Measurements from ENCODE around the gene TDRD9. TPM values are rescaled to one million over a fixed set of nuclear protein-coding genes. Genes with fewer than 3 reads are reported as not detected.

TDRD9 gene
- total and polyA plus RNA-seq, 8 donors = 0.67 to 28.6 (median 2.5) TPM

GRCh38 chr14:103927566-103927965 lies 690 bp upstream of the TDRD9 start:
- Histone ChIP-seq H3K4me3 (no peak overlapping the region), H3K9me3 (no peaks in the 10 kb centered on the region), H3K27ac (no peak overlapping the region), H3K27me3 (no peaks in the 10 kb centered on the region), H3K4me1 (no peaks in the 10 kb centered on the region), H3K36me3 (no peaks in the 10 kb centered on the region)
- WGBS, 2 donors = 73 to 88% methylated on average over 18 of the region's 18 CpGs
- DNase-seq (no peak), ATAC-seq (no peak), FAIRE-seq (no peak)
- intact Hi-C loops (cut with DNase I) = no loop called here
- no peak for TF ChIP-seq CTCF (IDR thresholded peaks at IDR 0.05)

- H3K4me1 ChIP-seq = no peaks in the 10 kb centered on the region
- H3K27ac ChIP-seq = no peak overlapping the region
- H3K9me3 ChIP-seq = no peaks in the 10 kb centered on the region
- intact Hi-C loops (cut with DNase I) = no loop called here
- ATAC-seq (no peak), FAIRE-seq (no peak), DNase-seq (no peak)
- H3K36me3 ChIP-seq = no peaks in the 10 kb centered on the region
- H3K4me3 ChIP-seq = no peak overlapping the region
- H3K27me3 ChIP-seq = no peaks in the 10 kb centered on the region
- TF ChIP-seq CTCF (IDR thresholded peaks at IDR 0.05) = no peak
- WGBS, 2 donors = 78 to 88% methylated on average over 14 of the region's 14 CpGs
These were observed 1.9 kb downstream of the TDRD9 start for GRCh38 chr14:103930051-103930604.

- H3K9me3 ChIP-seq = no peaks in the 10 kb centered on the region
- ATAC-seq (no peak), DNase-seq (no peak), FAIRE-seq (no peak)
- TF ChIP-seq CTCF (IDR thresholded peaks at IDR 0.05) = no peak
- no peak overlapping the region for H3K27ac ChIP-seq
- H3K27me3 ChIP-seq = no peaks in the 10 kb centered on the region
- H3K4me3 ChIP-seq = no peak overlapping the region
- no peaks in the 10 kb centered on the region for H3K4me1 ChIP-seq
- H3K36me3 ChIP-seq = no peaks in the 10 kb centered on the region
- intact Hi-C loops (cut with DNase I) = no loop called here
- WGBS, 2 donors = 79 to 89% methylated on average over 3 of the region's 3 CpGs
These were observed 3.2 kb downstream of the TDRD9 start for GRCh38 chr14:103931422-103931821.

- DNase-seq = no peak
- intact Hi-C loops (cut with DNase I) = no loop called here
- no peaks in the 10 kb centered on the region for H3K36me3 ChIP-seq
- TF ChIP-seq CTCF (IDR thresholded peaks at IDR 0.05) = no peak
- no peaks in the 10 kb centered on the region for H3K4me1 ChIP-seq
- no peaks in the 10 kb centered on the region for H3K27me3 ChIP-seq
- 60 to 76% methylated on average over 11 of the region's 11 CpGs for WGBS, 2 donors
- no peak overlapping the region for H3K4me3 ChIP-seq
- H3K27ac ChIP-seq = no peak overlapping the region
- no peak for ATAC-seq
- H3K9me3 ChIP-seq = no peaks in the 10 kb centered on the region
- no peak for FAIRE-seq
These were observed 4.7 kb downstream of the TDRD9 start for GRCh38 chr14:103932791-103933490.

GRCh38 chr14:103935102-103935501 lies 6.8 kb downstream of the TDRD9 start:
- intact Hi-C loops (cut with DNase I) = no loop called here
- Histone ChIP-seq H3K27me3 (no peaks in the 10 kb centered on the region), H3K36me3 (no peaks in the 10 kb centered on the region), H3K27ac (no peak overlapping the region), H3K4me1 (no peaks in the 10 kb centered on the region), H3K4me3 (no peak overlapping the region), H3K9me3 (no peaks in the 10 kb centered on the region)
- TF ChIP-seq CTCF (IDR thresholded peaks at IDR 0.05) = no peak
- FAIRE-seq (no peak), DNase-seq (no peak), ATAC-seq (no peak)
- 60 to 76% methylated on average over 2 of the region's 2 CpGs for WGBS, 2 donors
